ENCODE data around the gene ASTL.

ASTL gene

GRCh38 chr2:96075199-96075771 lies 63.0 kb downstream of the ASTL start:
- no peaks in the 10 kb centered on the region; the same call in 1 of the 2 replicates for H3K9me3 ChIP-seq (ENCODE audit: control insufficient read depth, insufficient read depth, low read length)
- H3K36me3 ChIP-seq (ENCODE audit: insufficient read depth, low read length), result no peaks in the 10 kb centered on the region
- no peaks in the 10 kb centered on the region for H3K4me1 ChIP-seq (ENCODE audit: insufficient read depth, low read length)
- H3K9ac ChIP-seq (ENCODE audit: low read depth, low read length), result no peak overlapping the region

- Histone ChIP-seq H3K36me3 (ENCODE audit: insufficient read depth, low read length) (no peaks in the 10 kb centered on the region), H3K9me3 (ENCODE audit: control insufficient read depth, insufficient read depth, low read length) (no peaks in the 10 kb centered on the region; the same call in 1 of the 2 replicates)
These were observed 64.1 kb downstream of the ASTL start for GRCh38 chr2:96074156-96074555.

GRCh38 chr2:96073170-96073775 lies 65.0 kb downstream of the ASTL start:
- Histone ChIP-seq H3K36me3 (ENCODE audit: insufficient read depth, low read length) (no peaks in the 10 kb centered on the region), H3K9ac (ENCODE audit: low read depth, low read length) (no peak overlapping the region), H3K4me1 (ENCODE audit: insufficient read depth, low read length) (no peaks in the 10 kb centered on the region), H3K9me3 (ENCODE audit: control insufficient read depth, insufficient read depth, low read length) (no peaks in the 10 kb centered on the region; the same call in 1 of the 2 replicates)

More at GRCh38 chr2:96074156-96074555, 64.1 kb downstream of the ASTL start:
- Histone ChIP-seq H3K9ac (ENCODE audit: low read depth, low read length) (no peak overlapping the region), H3K4me1 (ENCODE audit: insufficient read depth, low read length) (no peaks in the 10 kb centered on the region)
